IMR-90 (cell line): ENCODE data around the gene GPR15LG. TPM values are rescaled to one million over a fixed set of nuclear protein-coding genes. Genes with fewer than 3 reads are reported as not detected.

ENCODE experiments used
- ATAC-seq: fragments of 200-7000 bp; cut with Tn5 transposase; 2 replicates; pipeline ENCODE4 v1.9.1; 2020; ENCODE audit warnings: low read depth, mild to moderate bottlenecking, moderate library complexity
- BruUV-seq: library from RNA; stranded (reverse); fragments of 400-500 nt; replicated peaks from 2 replicates; lab custom pipeline; 2021; lab: Mats Ljungman, UMichigan
- CTCF ChIA-PET: fragments of 300-600 bp; formaldehyde crosslinking; extraction: SDS; loops from one replicate; lab custom pipeline; 2021; ENCODE audit warnings: antibody characterized with exemption; lab: Yijun Ruan, JAX
- POLR2A ChIA-PET: fragments of 300-600 bp; sonication (Branson Sonifier 250); formaldehyde crosslinking; loops from one replicate; lab custom pipeline; 2022; ENCODE audit warnings: antibody characterized with exemption; ENCODE audit not compliant: unreplicated experiment; lab: Charles Lee
- DNase-seq: peaks from one replicate; pipeline ENCODE4 v3.0.0; 2013
- H2AFZ ChIP-seq: replicated peaks from 2 replicates; pipeline ENCODE3; 2013; ENCODE audit warnings: low read length, mild to moderate bottlenecking; ENCODE audit not compliant: poor library complexity
- H2AK5ac ChIP-seq: 2 replicates; pipeline ENCODE4 v1.6.1; 2013; ENCODE audit warnings: low read depth, low read length, inconsistent platforms
- H2AK9ac ChIP-seq: replicated peaks from 2 replicates; pipeline ENCODE3; 2013; ENCODE audit warnings: mild to moderate bottlenecking, low read depth, low read length, moderate library complexity; ENCODE audit not compliant: poor library complexity
- H2BK120ac ChIP-seq: 2 replicates; pipeline ENCODE4 v1.6.1; 2013; ENCODE audit warnings: low read depth, low read length, inconsistent platforms
- H2BK15ac ChIP-seq: 3 replicates; pipeline ENCODE4 v1.6.1; 2013; ENCODE audit warnings: low read depth, low read length, inconsistent platforms
- H2BK20ac ChIP-seq: 2 replicates; pipeline ENCODE4 v1.6.1; 2013; ENCODE audit warnings: low read depth, mild to moderate bottlenecking, inconsistent platforms, low read length, moderate library complexity
- H2BK5ac ChIP-seq: 2 replicates; pipeline ENCODE4 v1.6.1; 2013; ENCODE audit warnings: mild to moderate bottlenecking, low read depth, low read length, inconsistent platforms; ENCODE audit not compliant: poor library complexity, severe bottlenecking
- H3K14ac ChIP-seq: replicated peaks from 2 replicates; pipeline ENCODE4 v1.6.1; 2013; ENCODE audit warnings: low read depth, low read length, inconsistent platforms
- H3K18ac ChIP-seq: 2 replicates; pipeline ENCODE4 v1.6.1; 2013; ENCODE audit warnings: low read depth, low read length, control low read depth
- H3K23ac ChIP-seq: 2 replicates; pipeline ENCODE4 v1.6.1; 2013; ENCODE audit warnings: low read depth, low read length, inconsistent platforms
- H3K27ac ChIP-seq: 2 replicates; pipeline ENCODE4 v1.5.1; 2013; ENCODE audit warnings: mild to moderate bottlenecking, control low read depth, low read length; ENCODE audit not compliant: insufficient read depth
- H3K27me3 ChIP-seq: 2 replicates; pipeline ENCODE4 v1.6.1; 2013; ENCODE audit warnings: low read length; ENCODE audit not compliant: control insufficient read depth, insufficient read depth
- H3K36me3 ChIP-seq: 2 replicates; pipeline ENCODE4 v1.6.1; 2013; ENCODE audit warnings: low read length, mixed read lengths; ENCODE audit not compliant: control insufficient read depth, insufficient read depth
- H3K4ac ChIP-seq: 2 replicates; pipeline ENCODE4 v1.6.1; 2013; ENCODE audit warnings: low read depth, low read length, inconsistent platforms
- H3K4me1 ChIP-seq: 2 replicates; pipeline ENCODE4 v1.6.1; 2013; ENCODE audit warnings: low read length, mixed read lengths; ENCODE audit not compliant: control insufficient read depth, insufficient read depth
- H3K4me2 ChIP-seq: 2 replicates; pipeline ENCODE4 v1.6.1; 2013; ENCODE audit warnings: low read depth, mild to moderate bottlenecking, control low read depth, low read length, moderate library complexity
- H3K4me3 ChIP-seq: 2 replicates; pipeline ENCODE4 v1.5.1; 2013; ENCODE audit warnings: low read depth, mild to moderate bottlenecking, control low read depth, low read length, moderate library complexity; ENCODE audit not compliant: insufficient read depth
- H3K56ac ChIP-seq: 2 replicates; pipeline ENCODE4 v1.6.1; 2013; ENCODE audit warnings: low read length, inconsistent platforms; ENCODE audit not compliant: insufficient read depth; ENCODE audit errors: extremely low read depth
- H3K79me1 ChIP-seq, 2 experiments: 2 replicates each; pipeline ENCODE4 v1.6.1; 2013; ENCODE audit warnings: low read length in 2 of 2, inconsistent platforms in 1 of 2, low read depth in 1 of 2
- H3K9ac ChIP-seq: 2 replicates; pipeline ENCODE4 v1.6.1; 2013; ENCODE audit warnings: low read depth, low read length, control low read depth
- H3K9me1 ChIP-seq: 2 replicates; pipeline ENCODE4 v1.6.1; 2013; ENCODE audit warnings: low read length, inconsistent platforms; ENCODE audit not compliant: insufficient read depth
- H3K9me3 ChIP-seq: 2 replicates; pipeline ENCODE4 v1.6.1; 2013; ENCODE audit warnings: low read length; ENCODE audit not compliant: control insufficient read depth, insufficient read depth
- H4K20me1 ChIP-seq: 2 replicates; pipeline ENCODE4 v1.6.1; 2013; ENCODE audit warnings: low read length, inconsistent platforms; ENCODE audit not compliant: insufficient read depth
- H4K5ac ChIP-seq: 2 replicates; pipeline ENCODE4 v1.6.1; 2013; ENCODE audit warnings: mild to moderate bottlenecking, low read depth, low read length, control low read depth
- H4K8ac ChIP-seq, 2 experiments: 2 replicates each; pipeline ENCODE4 v1.6.1; 2013; ENCODE audit warnings: low read depth in 2 of 2, low read length in 2 of 2, control low read depth in 1 of 2, inconsistent platforms in 1 of 2
- H4K91ac ChIP-seq: 2 replicates; pipeline ENCODE4 v1.6.1; 2013; ENCODE audit warnings: low read depth, low read length, inconsistent platforms; ENCODE audit not compliant: insufficient read depth
- CEBPB ChIP-seq: IDR thresholded peaks from 2 replicates; pipeline ENCODE4 v1.6.1; 2012; ENCODE audit warnings: low read depth, low read length, improper control_type of control experiment
- CHD1 ChIP-seq: IDR thresholded peaks from 2 replicates; pipeline ENCODE4 v1.6.1; 2012; ENCODE audit warnings: low read depth, low read length, improper control_type of control experiment
- CTCF ChIP-seq: conservative IDR thresholded peaks from 2 replicates; pipeline ENCODE4 v1.5.1; 2012; ENCODE audit warnings: mild to moderate bottlenecking, low read depth, low read length, improper control_type of control experiment
- ELK1 ChIP-seq: fragments of 150-350 bp; IDR thresholded peaks from 2 replicates; pipeline ENCODE4 v1.6.1; 2016; ENCODE audit warnings: low read depth, mild to moderate bottlenecking, low read length, moderate library complexity, borderline replicate concordance
- FOS ChIP-seq: fragments of 150-350 bp; IDR thresholded peaks from 2 replicates; pipeline ENCODE4 v1.6.1; 2016; ENCODE audit warnings: low read depth, low read length
- MAFK ChIP-seq: IDR thresholded peaks from 2 replicates; pipeline ENCODE4 v1.6.1; 2012; ENCODE audit warnings: low read depth, low read length, improper control_type of control experiment
- MAZ ChIP-seq: IDR thresholded peaks from 2 replicates; pipeline ENCODE4 v1.6.1; 2012; ENCODE audit warnings: low read depth, mild to moderate bottlenecking, low read length, improper control_type of control experiment, moderate library complexity, borderline replicate concordance
- MXI1 ChIP-seq: IDR thresholded peaks from 2 replicates; pipeline ENCODE4 v1.6.1; 2012; ENCODE audit warnings: low read depth, mild to moderate bottlenecking, low read length, moderate library complexity, borderline replicate concordance
- NFE2L2 ChIP-seq: fragments of 150-350 bp; IDR thresholded peaks from 2 replicates; pipeline ENCODE4 v1.6.1; 2016; ENCODE audit warnings: low read depth, mild to moderate bottlenecking, low read length
- SMC3 ChIP-seq: fragments of 150-350 bp; IDR thresholded peaks from 2 replicates; pipeline ENCODE4 v1.6.1; 2016; ENCODE audit warnings: low read depth, mild to moderate bottlenecking, antibody characterized with exemption, low read length, moderate library complexity
- USF2 ChIP-seq: fragments of 150-350 bp; IDR thresholded peaks from 2 replicates; pipeline ENCODE4 v1.6.1; 2017; ENCODE audit warnings: mild to moderate bottlenecking, antibody characterized with exemption, low read length, low read depth
- WGBS, 2 experiments: methylation state at CpG; one replicate each; pipeline versions ENCODE4 v1.1.5 to v1.1.7; 2013; ENCODE audit warnings: missing lambda C conversion rate in 2 of 2; ENCODE audit not compliant: insufficient read length in 1 of 2; ENCODE audit errors: extremely low coverage in 2 of 2; 5-methylcytosine and 5-hydroxymethylcytosine counted together
- dilution Hi-C: fragments of 300-500 bp; cut with HindIII; formaldehyde crosslinking; loops from one replicate; pipeline ENCODE4 v1.14.3; 2018; ENCODE audit warnings: low sequenced_read_pairs; ENCODE audit not compliant: unreplicated experiment
- in situ Hi-C: fragments of 300-500 bp; cut with MboI; formaldehyde crosslinking; loops from 3 replicates; pipeline ENCODE4 v1.14.3; 2019; ENCODE audit warnings: low sequenced_read_pairs, inconsistent platforms, mixed read lengths
- intact Hi-C: fragments of 100-400 bp; cut with micrococcal nuclease; formaldehyde crosslinking; loops from 2 replicates; pipeline ENCODE4 v1.10.0; 2022
- polyA plus RNA-seq, 3 experiments: library from polyadenylated mRNA; depleted of rRNA; stranded (reverse); fragments of >200 nt; gene quantifications; 2 replicates each; pipeline ENCODE4 v1.2.3, GENCODE V29; 2012; ENCODE audit warnings: low replicate concordance in 1 of 3
- total RNA-seq: library from RNA; depleted of rRNA; stranded (reverse); fragments of >200 nt; gene quantifications from 2 replicates; pipeline ENCODE4 v1.2.3, GENCODE V29; 2012

GPR15LG gene
- total and polyA plus RNA-seq, 2 of the 4 experiments (the other 2 are of a cell fraction) = not detected

- H3K27ac ChIP-seq = no peak overlapping the region
- no peak overlapping the region for H2BK5ac ChIP-seq
- H3K9me3 ChIP-seq = no peaks in the 10 kb centered on the region
- no peaks in the 10 kb centered on the region; the same call in 1 of the 2 replicates for H3K36me3 ChIP-seq
- no peak overlapping the region for H2AFZ ChIP-seq
- no peaks in the 10 kb centered on the region for H4K20me1 ChIP-seq
- H3K9ac ChIP-seq = no peak overlapping the region
- in situ Hi-C loops = no loop called here
- H2AK9ac ChIP-seq = peak overlapping the region; percentile 8
- H3K4ac ChIP-seq = no peak overlapping the region
- no peaks in the 10 kb centered on the region for H3K79me1 ChIP-seq
- H3K4me2 ChIP-seq = no peak overlapping the region
- no peak overlapping the region for H3K4me3 ChIP-seq
- intact Hi-C loops = no loop called here
- H3K9me1 ChIP-seq = no peaks in the 10 kb centered on the region
- no peak overlapping the region for H3K14ac ChIP-seq
- no peak for DNase-seq
- H2BK15ac ChIP-seq = no peak overlapping the region
- POLR2A ChIA-PET = no interaction called here
- no peak overlapping the region for H3K56ac ChIP-seq
- H3K4me1 ChIP-seq = no peaks in the 10 kb centered on the region
- no peak overlapping the region for H2AK5ac ChIP-seq
- no peak overlapping the region for H2BK120ac ChIP-seq
- H4K5ac ChIP-seq = no peak overlapping the region
- no peak overlapping the region for H3K23ac ChIP-seq
- dilution Hi-C loops = no loop called here
- H4K91ac ChIP-seq = no peak overlapping the region
- H4K8ac ChIP-seq = no peak overlapping the region
- H2BK20ac ChIP-seq = no peak overlapping the region
- peaks cover 9% of the 10 kb centered on the region; the same call in 1 of the 2 replicates for H3K27me3 ChIP-seq
- no peak for TF ChIP-seq SMC3
- TF ChIP-seq MAFK = no peak
- no peak for TF ChIP-seq CTCF
- no peak for TF ChIP-seq ELK1
- no peak for TF ChIP-seq MAZ
- no peak for TF ChIP-seq CHD1
- TF ChIP-seq NFE2L2 = no peak
- TF ChIP-seq USF2 = no peak
- TF ChIP-seq CEBPB = no peak
- no peak for TF ChIP-seq FOS
- TF ChIP-seq MXI1 = no peak
- CTCF ChIA-PET = interaction anchor here (2.1 kb wide), 1 partner anchor 11 kb away, joined by 8 read pairs; no protein-coding TSS in a partner anchor
- no peak for ATAC-seq
- H3K18ac ChIP-seq = no peak overlapping the region
- BruUV-seq = no TSS peak
- WGBS, 2 experiments = no CpG with 5 or more reads among the region's 9 CpGs
Measured at GRCh38 chr10:84159076-84159685, 14.4 kb upstream of the GPR15LG start.
